NOMO-1 treated with DMSO at 0.1 percent for 48 hours (cell line): Measurements from ENCODE around the gene PRPF38A.
"Not testable (repeated sequence)": the region's sequence is repeated elsewhere in the genome, so short reads cannot be mapped to it uniquely, and the experiment has no call there.

Experiments
- DNase-seq: peaks from one replicate; lab custom pipeline; 2025; ENCODE audit not compliant: unreplicated experiment; lab: John Stamatoyannopoulos, UW

Gene PRPF38A

GRCh38 chr1:52404116-52404974 is at the start of gene PRPF38A, which contains the start of gene ORC1:
PRPF38A (plus strand) TSS chr1:52404602; CDS start chr1:52404750, 148 bp downstream.
ORC1 (minus strand) TSS chr1:52404423; CDS start chr1:52402223, 2,200 bp downstream.
- DNase-seq: peak; percentile 95

GRCh38 chr1:52355436-52355835 is 49.0 kb upstream of the PRPF38A start:
- DNase-seq: no peak

- no peak for DNase-seq
Measured at GRCh38 chr1:52355847-52356505, 48.4 kb upstream of the PRPF38A start.

GRCh38 chr1:52356818-52357355 is 47.5 kb upstream of the PRPF38A start:
- no peak for DNase-seq

GRCh38 chr1:52357397-52357796 is 47.0 kb upstream of the PRPF38A start:
- DNase-seq: no peak

- DNase-seq: no peak
Measured at GRCh38 chr1:52358851-52359497, 45.4 kb upstream of the PRPF38A start.

GRCh38 chr1:52359676-52360594 is 44.5 kb upstream of the PRPF38A start:
- no peak for DNase-seq

- DNase-seq: no peak
Measured at GRCh38 chr1:52360595-52360968, 43.8 kb upstream of the PRPF38A start.

- no peak for DNase-seq
Measured at GRCh38 chr1:52364235-52364839, 40.1 kb upstream of the PRPF38A start.

GRCh38 chr1:52365071-52365745 is 39.2 kb upstream of the PRPF38A start:
- DNase-seq: peak; percentile 7

GRCh38 chr1:52365746-52366516 is 38.5 kb upstream of the PRPF38A start, which contains the start of gene CC2D1B:
CC2D1B (minus strand) TSS chr1:52366205; CDS start chr1:52364620, 1,585 bp downstream.
- DNase-seq: peak; percentile 98

- DNase-seq: no peak
Measured at GRCh38 chr1:52366517-52366827, 37.9 kb upstream of the PRPF38A start.

- DNase-seq: no peak
Measured at GRCh38 chr1:52367272-52367671, 37.1 kb upstream of the PRPF38A start.

- no peak for DNase-seq
Measured at GRCh38 chr1:52368383-52369172, 35.8 kb upstream of the PRPF38A start.

GRCh38 chr1:52369851-52370250 is 34.6 kb upstream of the PRPF38A start:
- not testable (repeated sequence) for DNase-seq

GRCh38 chr1:52385376-52385775 is 19.0 kb upstream of the PRPF38A start:
- DNase-seq: no peak

- no peak for DNase-seq
Measured at GRCh38 chr1:52386458-52386857, 17.9 kb upstream of the PRPF38A start.

- DNase-seq: no peak
Measured at GRCh38 chr1:52393174-52393573, 11.2 kb upstream of the PRPF38A start.
